ENCODE measurements around the gene TEC. TPM values are rescaled to one million over a fixed set of nuclear protein-coding genes. Genes with fewer than 3 reads are reported as not detected.

Gene TEC
- total and polyA plus RNA-seq, 2 of the 8 experiments (the other 6 are each of a cell fraction or from before 2014, with no cell fraction given), result 0.73 to 1.8 TPM

DNA sequence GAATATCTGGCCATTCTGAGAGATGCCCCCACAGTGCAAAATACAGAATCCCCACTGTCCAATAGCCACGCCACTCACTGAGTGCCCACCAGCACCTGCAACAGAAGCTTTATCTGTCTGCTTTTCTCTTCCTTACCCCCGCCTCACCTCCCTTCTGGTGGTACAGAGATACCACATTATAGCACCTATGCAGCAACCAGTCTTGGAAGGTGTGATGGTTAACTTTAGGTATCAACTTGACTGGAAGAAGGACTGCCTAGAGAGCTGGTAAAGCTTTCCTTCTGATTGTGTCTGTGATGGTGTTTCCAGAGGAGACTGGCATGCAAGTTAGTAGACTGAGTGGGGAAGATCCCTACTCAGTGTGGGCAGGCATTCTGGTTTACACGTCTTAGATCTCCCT lies 73.8 kb downstream of the TEC start:
- Histone ChIP-seq H2BK15ac (ENCODE audit: low read length) (no peak overlapping the region), H2BK120ac (replicated peaks; ENCODE audit: low read depth, low read length) (no peak overlapping the region), H4K91ac (replicated peaks; ENCODE audit: insufficient read length, low read length) (no peak overlapping the region), H3K36me3 (ENCODE audit: control insufficient read depth in 2 of 4, insufficient read depth in 4 of 4, low read length in 3 of 4) (no peaks in the 10 kb centered on the region), H3K23me2 (ENCODE audit: low read depth, low read length) (no peaks in the 10 kb centered on the region; the same call in 1 of the 2 replicates), H4K5ac (ENCODE audit: insufficient read length, low read depth, low read length) (no peak overlapping the region), H3K4ac (replicated peaks; ENCODE audit: insufficient read length, low read depth, low read length) (no peak overlapping the region), H2BK20ac (ENCODE audit: low read length) (no peak overlapping the region), H2AK5ac (ENCODE audit: low read depth, low read length) (no peak overlapping the region), H3K79me2 (ENCODE audit: control insufficient read depth in 1 of 2, insufficient read depth in 2 of 2, low read length in 2 of 2) (no peaks in the 10 kb centered on the region), H3K4me1 (replicated peaks in 1 of 4; ENCODE audit: control insufficient read depth in 3 of 4, insufficient read depth in 4 of 4, low read length in 3 of 4) (no peaks in the 10 kb centered on the region), H2BK12ac (ENCODE audit: low read depth, low read length) (no peak overlapping the region), H3K23ac (ENCODE audit: insufficient read length) (no peak overlapping the region), H3K9ac (replicated peaks in 1 of 4; ENCODE audit: extremely low read depth in 1 of 4, low read depth in 3 of 4, low read length in 3 of 4) (no peak overlapping the region), H3K18ac (ENCODE audit: extremely low read depth, low read length) (no peak overlapping the region), H3K56ac (replicated peaks; ENCODE audit: insufficient read length, low read depth, low read length) (no peak overlapping the region), H4K20me1 (replicated peaks in 1 of 2; ENCODE audit: control insufficient read depth in 1 of 2, insufficient read depth in 2 of 2, low read length in 2 of 2) (no peaks in the 10 kb centered on the region), H3K4me2 (ENCODE audit: insufficient read depth in 1 of 2, low read depth in 2 of 2, low read length in 2 of 2) (no peak overlapping the region), H3K14ac (ENCODE audit: insufficient read length) (no peak overlapping the region), H3K9me3 (ENCODE audit: insufficient read depth in 2 of 2, low read depth in 1 of 2, low read length in 1 of 2) (no peaks in the 10 kb centered on the region), H2BK5ac (ENCODE audit: low read depth, low read length) (no peak overlapping the region), H3K27ac (ENCODE audit: low read depth, low read length) (no peak overlapping the region), H4K8ac (ENCODE audit: extremely low read depth, insufficient read depth, low read length) (no peak overlapping the region), H2AFZ (ENCODE audit: low read length) (no peak overlapping the region), H3K4me3 (ENCODE audit: extremely low read depth in 1 of 4, insufficient read depth in 2 of 4, low read depth in 3 of 4, low read length in 4 of 4) (no peak overlapping the region), H3K27me3 (replicated peaks in 1 of 4; ENCODE audit: control insufficient read depth in 3 of 4, extremely low read depth in 1 of 4, insufficient read depth in 3 of 4, low read length in 3 of 4) (no peaks in the 10 kb centered on the region), H3K79me1 (ENCODE audit: low read depth, low read length) (no peaks in the 10 kb centered on the region)
- 90% methylated on average over 3 of the region's 3 CpGs; no CpG with 5 or more reads in 1 of the 2 experiments for WGBS, 2 experiments (ENCODE audit: extremely low coverage in 1 of 2, insufficient coverage in 1 of 2, insufficient read length in 1 of 2, insufficient replicate concordance in 2 of 2, low coverage in 1 of 2, low lambda C conversion rate in 2 of 2, missing lambda C conversion rate in 1 of 2)
- DNase-seq (ENCODE audit: low read depth in 1 of 2, low spot score in 2 of 2) (no peak), FAIRE-seq (no peak)
- TF ChIP-seq MAFK (IDR thresholded peaks at IDR 0.05; ENCODE audit: low read depth, low read length), result no peak
- no peak for TF ChIP-seq SIX5 (IDR thresholded peaks at IDR 0.05; ENCODE audit: low read depth, low read length)
- no peak for TF ChIP-seq ASH2L (IDR thresholded peaks at IDR 0.05; ENCODE audit: low read length)
- TF ChIP-seq SIN3A (conservative IDR thresholded peaks at IDR 0.05 in 1 of 2, IDR thresholded peaks at IDR 0.05 in 1 of 2; ENCODE audit: low read depth in 1 of 2, low read length in 2 of 2), result no peak
- TF ChIP-seq, protein P1, sequence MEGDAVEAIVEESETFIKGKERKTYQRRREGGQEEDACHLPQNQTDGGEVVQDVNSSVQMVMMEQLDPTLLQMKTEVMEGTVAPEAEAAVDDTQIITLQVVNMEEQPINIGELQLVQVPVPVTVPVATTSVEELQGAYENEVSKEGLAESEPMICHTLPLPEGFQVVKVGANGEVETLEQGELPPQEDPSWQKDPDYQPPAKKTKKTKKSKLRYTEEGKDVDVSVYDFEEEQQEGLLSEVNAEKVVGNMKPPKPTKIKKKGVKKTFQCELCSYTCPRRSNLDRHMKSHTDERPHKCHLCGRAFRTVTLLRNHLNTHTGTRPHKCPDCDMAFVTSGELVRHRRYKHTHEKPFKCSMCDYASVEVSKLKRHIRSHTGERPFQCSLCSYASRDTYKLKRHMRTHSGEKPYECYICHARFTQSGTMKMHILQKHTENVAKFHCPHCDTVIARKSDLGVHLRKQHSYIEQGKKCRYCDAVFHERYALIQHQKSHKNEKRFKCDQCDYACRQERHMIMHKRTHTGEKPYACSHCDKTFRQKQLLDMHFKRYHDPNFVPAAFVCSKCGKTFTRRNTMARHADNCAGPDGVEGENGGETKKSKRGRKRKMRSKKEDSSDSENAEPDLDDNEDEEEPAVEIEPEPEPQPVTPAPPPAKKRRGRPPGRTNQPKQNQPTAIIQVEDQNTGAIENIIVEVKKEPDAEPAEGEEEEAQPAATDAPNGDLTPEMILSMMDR (IDR thresholded peaks at IDR 0.05; ENCODE audit: control extremely low read depth in 1 of 3, insufficient read depth in 1 of 3, low read depth in 1 of 3, low read length in 3 of 3), result no peak
- TF ChIP-seq CHD1 (IDR thresholded peaks at IDR 0.05; ENCODE audit: low read depth, low read length), result no peak
- TF ChIP-seq TAF1 (IDR thresholded peaks at IDR 0.05; ENCODE audit: low read depth, low read length), result no peak
- TF ChIP-seq, protein P2, sequence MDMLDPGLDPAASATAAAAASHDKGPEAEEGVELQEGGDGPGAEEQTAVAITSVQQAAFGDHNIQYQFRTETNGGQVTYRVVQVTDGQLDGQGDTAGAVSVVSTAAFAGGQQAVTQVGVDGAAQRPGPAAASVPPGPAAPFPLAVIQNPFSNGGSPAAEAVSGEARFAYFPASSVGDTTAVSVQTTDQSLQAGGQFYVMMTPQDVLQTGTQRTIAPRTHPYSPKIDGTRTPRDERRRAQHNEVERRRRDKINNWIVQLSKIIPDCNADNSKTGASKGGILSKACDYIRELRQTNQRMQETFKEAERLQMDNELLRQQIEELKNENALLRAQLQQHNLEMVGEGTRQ (IDR thresholded peaks at IDR 0.05; ENCODE audit: low read length), result no peak
- TF ChIP-seq KDM1A (IDR thresholded peaks at IDR 0.05; ENCODE audit: borderline replicate concordance, low read length), result no peak
- CTCF ChIA-PET (ENCODE audit: partially characterized antibody), result interaction anchor here (0.6 to 1.1 kb wide), 4 partner anchors 9 to 1273 kb away, joined by 3 to 4 read pairs (median 3); no protein-coding TSS in a partner anchor
- POLR2A ChIA-PET (ENCODE audit: partially characterized antibody), result interaction anchor here (1.4 kb wide), 1 partner anchor 21 kb away, joined by 3 read pairs; no protein-coding TSS in a partner anchor

Data from H1 (cell line).